H1 (cell line): ENCODE data around the gene PLAU. TPM values are rescaled to one million over a fixed set of nuclear protein-coding genes. Genes with fewer than 3 reads are reported as not detected.

ENCODE experiments used
- CTCF ChIA-PET: fragments of 300-600 bp; sonication (Branson Sonifier 250); formaldehyde crosslinking; loops from one replicate; lab custom pipeline; 2021; ENCODE audit not compliant: partially characterized antibody; lab: Charles Lee
- POLR2A ChIA-PET: fragments of 300-600 bp; sonication (Branson Sonifier 250); formaldehyde crosslinking; loops from one replicate; lab custom pipeline; 2021; ENCODE audit warnings: inconsistent platforms; ENCODE audit not compliant: partially characterized antibody; lab: Charles Lee
- DNase-seq, 2 experiments: peaks; one replicate each; pipeline versions ENCODE4 v3.0.0 to v3.0.0-alpha.2; 2010 to 2022; ENCODE audit warnings: low spot score in 2 of 2, low read depth in 1 of 2, mixed read lengths in 1 of 2
- FAIRE-seq: peaks from 2 replicates; lab custom pipeline; 2011; peaks lifted over from hg19 to GRCh38; lab: Jason Lieb, UNC
- H2AFZ ChIP-seq: 2 replicates; pipeline ENCODE4 v1.8.1; 2012; ENCODE audit warnings: low read length, inconsistent platforms
- H2AK5ac ChIP-seq: 2 replicates; pipeline ENCODE4 v1.6.1; 2013; ENCODE audit warnings: low read depth, low read length
- H2BK120ac ChIP-seq: replicated peaks from 2 replicates; pipeline ENCODE3; 2013; ENCODE audit warnings: low read depth, low read length, inconsistent platforms
- H2BK12ac ChIP-seq: 2 replicates; pipeline ENCODE4 v1.6.1; 2013; ENCODE audit warnings: low read depth, low read length
- H2BK15ac ChIP-seq: 2 replicates; pipeline ENCODE4 v1.6.1; 2013; ENCODE audit warnings: low read length
- H2BK20ac ChIP-seq: 2 replicates; pipeline ENCODE4 v1.6.1; 2013; ENCODE audit warnings: low read length
- H2BK5ac ChIP-seq: 2 replicates; pipeline ENCODE4 v1.6.1; 2013; ENCODE audit warnings: low read depth, low read length
- H3K14ac ChIP-seq: 2 replicates; pipeline ENCODE4 v1.6.1; 2013; ENCODE audit warnings: inconsistent platforms; ENCODE audit not compliant: insufficient read length
- H3K18ac ChIP-seq: 2 replicates; pipeline ENCODE4 v1.6.1; 2013; ENCODE audit warnings: low read length; ENCODE audit errors: extremely low read depth
- H3K23ac ChIP-seq: 2 replicates; pipeline ENCODE4 v1.6.1; 2013; ENCODE audit warnings: inconsistent platforms; ENCODE audit not compliant: insufficient read length
- H3K23me2 ChIP-seq: 2 replicates; pipeline ENCODE4 v1.6.1; 2013; ENCODE audit warnings: low read depth, low read length
- H3K27ac ChIP-seq: 2 replicates; pipeline ENCODE4 v1.6.1; 2011; ENCODE audit warnings: low read depth, low read length, inconsistent platforms
- H3K27me3 ChIP-seq, 4 experiments: replicated peaks in 1 of 4; 1 replicate in 1 of 4; 2 replicates in 3 of 4; pipeline versions ENCODE4 v1.6.1 to v1.8.1; 2011 to 2013; ENCODE audit warnings: low read length in 3 of 4, mild to moderate bottlenecking in 3 of 4, inconsistent platforms in 2 of 4, mixed read lengths in 2 of 4, moderate library complexity in 1 of 4; ENCODE audit not compliant: control insufficient read depth in 3 of 4, insufficient read depth in 3 of 4; ENCODE audit errors: extremely low read depth in 1 of 4
- H3K36me3 ChIP-seq, 4 experiments: 2 replicates each; pipeline versions ENCODE4 v1.6.1 to v1.8.1; 2011 to 2013; ENCODE audit warnings: mild to moderate bottlenecking in 4 of 4, low read length in 3 of 4, moderate library complexity in 2 of 4, control low read depth in 1 of 4, inconsistent platforms in 1 of 4; ENCODE audit not compliant: insufficient read depth in 4 of 4, control insufficient read depth in 2 of 4
- H3K4ac ChIP-seq: replicated peaks from 2 replicates; pipeline ENCODE3; 2013; ENCODE audit warnings: low read length, low read depth, mixed read lengths, inconsistent platforms; ENCODE audit not compliant: insufficient read length
- H3K4me1 ChIP-seq, 4 experiments: replicated peaks in 1 of 4; 1 replicate in 1 of 4; 2 replicates in 3 of 4; pipeline versions ENCODE4 v1.6.1 to v1.8.1; 2011 to 2013; ENCODE audit warnings: low read length in 3 of 4, inconsistent platforms in 2 of 4, mixed read lengths in 1 of 4; ENCODE audit not compliant: insufficient read depth in 4 of 4, control insufficient read depth in 3 of 4
- H3K4me2 ChIP-seq, 2 experiments: 2 replicates each; pipeline versions ENCODE4 v1.6.1 to v1.8.1; 2011 to 2013; ENCODE audit warnings: low read depth in 2 of 2, low read length in 2 of 2, control low read depth in 1 of 2, inconsistent platforms in 1 of 2, mild to moderate bottlenecking in 1 of 2; ENCODE audit not compliant: insufficient read depth in 1 of 2
- H3K4me3 ChIP-seq, 4 experiments: fragments of 200-600, 300-600 bp in 1 of 4; sonication (generic), shearing (Covaris generic), sonication (Bioruptor Twin) in 1 of 4; 2 replicates each; pipeline versions ENCODE4 v1.5.1 to v1.8.1; 2011 to 2016; ENCODE audit warnings: low read length in 4 of 4, low read depth in 3 of 4, control low read depth in 2 of 4, inconsistent platforms in 2 of 4, mild to moderate bottlenecking in 2 of 4, mixed read lengths in 1 of 4, moderate library complexity in 1 of 4; ENCODE audit not compliant: insufficient read depth in 2 of 4; ENCODE audit errors: extremely low read depth in 1 of 4
- H3K56ac ChIP-seq: replicated peaks from 2 replicates; pipeline ENCODE3; 2013; ENCODE audit warnings: low read depth, mild to moderate bottlenecking, mixed read lengths, low read length, inconsistent platforms; ENCODE audit not compliant: insufficient read length
- H3K79me1 ChIP-seq: 2 replicates; pipeline ENCODE4 v1.6.1; 2013; ENCODE audit warnings: low read depth, low read length, control low read depth
- H3K79me2 ChIP-seq, 2 experiments: 2 replicates each; pipeline versions ENCODE4 v1.6.1 to v1.8.1; 2012 to 2013; ENCODE audit warnings: low read length in 2 of 2, mild to moderate bottlenecking in 2 of 2, inconsistent platforms in 1 of 2; ENCODE audit not compliant: insufficient read depth in 2 of 2, control insufficient read depth in 1 of 2
- H3K9ac ChIP-seq, 4 experiments: replicated peaks in 1 of 4; 1 replicate in 1 of 4; 2 replicates in 3 of 4; pipeline versions ENCODE4 v1.6.1 to v1.8.1; 2011 to 2013; ENCODE audit warnings: low read depth in 3 of 4, low read length in 3 of 4, control low read depth in 2 of 4, mild to moderate bottlenecking in 2 of 4, moderate library complexity in 2 of 4, inconsistent platforms in 1 of 4; ENCODE audit errors: extremely low read depth in 1 of 4
- H3K9me3 ChIP-seq, 2 experiments: 2 replicates each; pipeline versions ENCODE4 v1.6.1 to v1.8.1; 2012 to 2013; ENCODE audit warnings: mild to moderate bottlenecking in 2 of 2, moderate library complexity in 2 of 2, control low read depth in 1 of 2, inconsistent platforms in 1 of 2, low read depth in 1 of 2, low read length in 1 of 2, mixed read lengths in 1 of 2; ENCODE audit not compliant: insufficient read depth in 2 of 2
- H4K20me1 ChIP-seq, 2 experiments: replicated peaks in 1 of 2; 2 replicates each; pipeline versions ENCODE3 to v1.8.1; 2011 to 2013; ENCODE audit warnings: inconsistent platforms in 2 of 2, low read length in 2 of 2, mild to moderate bottlenecking in 1 of 2; ENCODE audit not compliant: insufficient read depth in 2 of 2, control insufficient read depth in 1 of 2
- H4K5ac ChIP-seq: 2 replicates; pipeline ENCODE4 v1.6.1; 2013; ENCODE audit warnings: low read length, low read depth, mixed read lengths, inconsistent platforms; ENCODE audit not compliant: insufficient read length
- H4K8ac ChIP-seq: 2 replicates; pipeline ENCODE4 v1.8.0; 2013; ENCODE audit warnings: mild to moderate bottlenecking, moderate library complexity, low read length, inconsistent platforms; ENCODE audit not compliant: insufficient read depth; ENCODE audit errors: extremely low read depth
- H4K91ac ChIP-seq: replicated peaks from 2 replicates; pipeline ENCODE3; 2013; ENCODE audit warnings: low read length, mixed read lengths, inconsistent platforms; ENCODE audit not compliant: insufficient read length
- ATF3 ChIP-seq: IDR thresholded peaks from 2 replicates; pipeline ENCODE4 v1.6.1; 2011; ENCODE audit warnings: low read depth, mild to moderate bottlenecking, low read length; ENCODE audit not compliant: insufficient read depth
- BACH1 ChIP-seq: IDR thresholded peaks from 2 replicates; pipeline ENCODE4 v1.6.1; 2012; ENCODE audit warnings: low read length, improper control_type of control experiment
- CBX5 ChIP-seq: fragments of 300-800, 300-1000 bp; sonication (generic); IDR thresholded peaks from 2 replicates; pipeline ENCODE4 v1.7.1; 2016; ENCODE audit warnings: antibody characterized with exemption, low read length, low read depth
- CHD2 ChIP-seq: IDR thresholded peaks from 2 replicates; pipeline ENCODE4 v1.6.1; 2012; ENCODE audit warnings: low read length, improper control_type of control experiment
- EGR1 ChIP-seq: IDR thresholded peaks from 2 replicates; pipeline ENCODE4 v1.6.1; 2011; ENCODE audit warnings: low read depth, low read length, borderline replicate concordance
- FOSL1 ChIP-seq: IDR thresholded peaks from 2 replicates; pipeline ENCODE4 v1.6.1; 2011; ENCODE audit warnings: mild to moderate bottlenecking, low read depth, low read length, moderate library complexity; ENCODE audit not compliant: insufficient read depth
- POLR2A ChIP-seq, 2 experiments: IDR thresholded peaks; 1 replicate in 1 of 2; 2 replicates in 1 of 2; pipeline ENCODE4 v1.6.1; 2011; ENCODE audit warnings: low read depth in 2 of 2, low read length in 2 of 2, mild to moderate bottlenecking in 2 of 2; ENCODE audit errors: control extremely low read depth in 1 of 2
- RAD21 ChIP-seq, 2 experiments: IDR thresholded peaks in 1 of 2; conservative IDR thresholded peaks in 1 of 2; 2 replicates each; pipeline ENCODE4 v1.6.1; 2011; ENCODE audit warnings: low read depth in 2 of 2, low read length in 2 of 2, improper control_type of control experiment in 1 of 2, inconsistent platforms in 1 of 2, mild to moderate bottlenecking in 1 of 2, moderate library complexity in 1 of 2
- SIRT6 ChIP-seq: IDR thresholded peaks from one replicate; pipeline ENCODE4 v1.7.1; 2012; ENCODE audit warnings: low read length, inconsistent platforms
- SP1 ChIP-seq: IDR thresholded peaks from 2 replicates; pipeline ENCODE4 v1.6.1; 2011; ENCODE audit warnings: low read depth, low read length
- SRF ChIP-seq: IDR thresholded peaks from 2 replicates; pipeline ENCODE4 v1.6.1; 2011; ENCODE audit warnings: mild to moderate bottlenecking, low read depth, low read length, moderate library complexity
- TBP ChIP-seq: IDR thresholded peaks from 2 replicates; pipeline ENCODE4 v1.6.1; 2011; ENCODE audit warnings: low read depth, low read length, improper control_type of control experiment
- WGBS, 2 experiments: shearing (Covaris generic) in 1 of 2; methylation state at CpG; one replicate each; pipeline versions ENCODE4 v1.1.6 to v1.1.7; 2013 to 2015; ENCODE audit warnings: low lambda C conversion rate in 2 of 2, mixed read lengths in 2 of 2, inconsistent platforms in 1 of 2, low coverage in 1 of 2, missing lambda C conversion rate in 1 of 2; ENCODE audit not compliant: insufficient replicate concordance in 2 of 2, insufficient coverage in 1 of 2, insufficient read length in 1 of 2; ENCODE audit errors: extremely low coverage in 1 of 2, missing lambda C conversion rate in 1 of 2; 5-methylcytosine and 5-hydroxymethylcytosine counted together
- polyA plus RNA-seq, 7 experiments: library from polyadenylated mRNA; depleted of rRNA in 3 of 7; stranded (reverse) in 5 of 7; unstranded in 2 of 7; fragments of >200 nt in 5 of 7; fragments of 200-250 nt in 2 of 7; gene quantifications; 1 replicate in 5 of 7; 2 replicates in 1 of 7; 4 replicates in 1 of 7; pipeline versions ENCODE4 v1.2.1 to v1.2.3, GENCODE V29; 2011 to 2013; ENCODE audit warnings: missing spikeins in 2 of 7, mixed read lengths in 2 of 7
- total RNA-seq: library from RNA; stranded (reverse); fragmentation: NEBNext Ultra II Directional; extraction: Animal tissue kit (Norgen Biotek cat#: 25700); gene quantifications from 2 replicates; pipeline ENCODE4 v1.2.1, GENCODE V29; 2021

PLAU gene
- total and polyA plus RNA-seq, 2 of the 8 experiments (the other 6 are each of a cell fraction or from before 2014, with no cell fraction given): 16.2 to 26.1 TPM

GRCh38 chr10:73956476-73957359 lies 45.8 kb downstream of the PLAU start:
- Histone ChIP-seq H3K4me3 (no peak overlapping the region), H3K4me2 (0 out of 4 replicates have a peak overlapping the region, but pooled peaks of 1 of the 2 experiments have one; percentile 2), H3K36me3 (no peaks in the 10 kb centered on the region), H2BK20ac (no peak overlapping the region), H2BK12ac (no peak overlapping the region; the same call in 1 of the 2 replicates), H2BK120ac (peak overlapping the region; percentile 36), H3K79me2 (no peaks in the 10 kb centered on the region), H4K5ac (no peak overlapping the region), H3K27ac (no peak overlapping the region), H2BK15ac (peak overlapping the region; percentile 83; the same call in 1 of the 2 replicates), H2AFZ (peak overlapping the region; percentile 67), H2BK5ac (no peak overlapping the region; the same call in 1 of the 2 replicates), H4K20me1 (no peaks in the 10 kb centered on the region), H3K18ac (no peak overlapping the region; the same call in 1 of the 2 replicates), H3K4me1 (peaks cover 2 to 5% (median 5%) of the 10 kb centered on the region in 4 experiments), H3K23me2 (no peaks in the 10 kb centered on the region), H4K8ac (no peak overlapping the region), H3K23ac (no peak overlapping the region), H3K9ac (no peak overlapping the region), H3K14ac (no peak overlapping the region), H3K9me3 (no peaks in the 10 kb centered on the region), H4K91ac (no peak overlapping the region), H3K56ac (no peak overlapping the region), H3K4ac (no peak overlapping the region), H3K27me3 (no peaks in the 10 kb centered on the region), H3K79me1 (no peaks in the 10 kb centered on the region), H2AK5ac (no peak overlapping the region)
- ChIA-PET POLR2A (interaction anchor here (1.0 to 2.3 kb wide), 5 partner anchors 10 to 43 kb away, joined by 3 to 30 read pairs (median 4); no protein-coding TSS in a partner anchor), CTCF (interaction anchor here (0.6 to 7.8 kb wide), 32 partner anchors 8 to 366 kb away, joined by 3 to 47 read pairs (median 4); partner anchors contain the start of genes PLAU and USP54)
- WGBS, 2 experiments: 82% methylated on average over 9 of the region's 9 CpGs; no CpG with 5 or more reads in 1 of the 2 experiments
- DNase-seq (no peak), FAIRE-seq (no peak)
- TF ChIP-seq BACH1: no peak
- TF ChIP-seq EGR1: no peak
- TF ChIP-seq SP1: no peak
- TF ChIP-seq CHD2: no peak
- no peak for TF ChIP-seq RAD21 (IDR thresholded peaks at IDR 0.05 in 1 of 2, conservative IDR thresholded peaks at IDR 0.05 in 1 of 2; ENCODE audit: low read depth in 2 of 2, low read length in 2 of 2)
- no peak for TF ChIP-seq SRF
- TF ChIP-seq TBP: no peak
- TF ChIP-seq CBX5: no peak
- no peak for TF ChIP-seq FOSL1
- no peak for TF ChIP-seq POLR2A (IDR thresholded peaks at IDR 0.05; ENCODE audit: control extremely low read depth in 1 of 2, low read depth in 2 of 2, low read length in 2 of 2)
- TF ChIP-seq SIRT6: no peak
- TF ChIP-seq ATF3: no peak
